ENCODE results near the gene TLE2.
"Not testable (repeated sequence)": the region's sequence is repeated elsewhere in the genome, so short reads cannot be mapped to it uniquely, and the experiment has no call there.

- TF ChIP-seq, protein P1, sequence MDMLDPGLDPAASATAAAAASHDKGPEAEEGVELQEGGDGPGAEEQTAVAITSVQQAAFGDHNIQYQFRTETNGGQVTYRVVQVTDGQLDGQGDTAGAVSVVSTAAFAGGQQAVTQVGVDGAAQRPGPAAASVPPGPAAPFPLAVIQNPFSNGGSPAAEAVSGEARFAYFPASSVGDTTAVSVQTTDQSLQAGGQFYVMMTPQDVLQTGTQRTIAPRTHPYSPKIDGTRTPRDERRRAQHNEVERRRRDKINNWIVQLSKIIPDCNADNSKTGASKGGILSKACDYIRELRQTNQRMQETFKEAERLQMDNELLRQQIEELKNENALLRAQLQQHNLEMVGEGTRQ (IDR thresholded peaks at IDR 0.05), result not testable (repeated sequence)
- not testable (repeated sequence) for TF ChIP-seq RAD21 (conservative IDR thresholded peaks at IDR 0.05 in 1 of 2, IDR thresholded peaks at IDR 0.05 in 1 of 2); EP300 (IDR thresholded peaks at IDR 0.05); CTCF (IDR thresholded peaks at IDR 0.05); JUNB (IDR thresholded peaks at IDR 0.05); POLR2A (IDR thresholded peaks at IDR 0.05; ENCODE audit: low read length)
Measured at GRCh38 chr19:3050016-3050415, 20.9 kb upstream of the TLE2 start.

All from A549 (cell line).